Suprapubic skin (tissue), 4 donors: ENCODE measurements around the gene OR2T29. TPM values are rescaled to one million over a fixed set of nuclear protein-coding genes. Genes with fewer than 3 reads are reported as not detected.
"Not testable (repeated sequence)": the region's sequence is repeated elsewhere in the genome, so short reads cannot be mapped to it uniquely, and the experiment has no call there.

ENCODE experiments used
- DNase-seq, 2 donors: peaks; one replicate each; pipeline ENCODE4 v3.0.0-alpha.2; 2019; ENCODE audit warnings: low spot score in 2 of 2
- H3K27ac ChIP-seq: fragments of 200-600 bp; sonication (generic); one replicate; pipeline ENCODE4 v1.5.1; 2019
- H3K27me3 ChIP-seq: fragments of 200-600 bp; sonication (generic); one replicate; pipeline ENCODE4 v1.5.1; 2019
- H3K36me3 ChIP-seq: fragments of 200-600 bp; sonication (generic); one replicate; pipeline ENCODE4 v1.5.1; 2019
- H3K4me1 ChIP-seq: fragments of 200-600 bp; sonication (generic); one replicate; pipeline ENCODE4 v1.5.1; 2019
- H3K4me3 ChIP-seq: fragments of 200-600 bp; sonication (generic); one replicate; pipeline ENCODE4 v1.5.1; 2019; ENCODE audit warnings: mild to moderate bottlenecking
- H3K9me3 ChIP-seq: fragments of 200-600 bp; sonication (generic); one replicate; pipeline ENCODE4 v1.5.1; 2019
- CTCF ChIP-seq, 2 donors: fragments of 200-600 bp in 1 of 2; fragments of 450-650 bp in 1 of 2; sonication (generic) in 1 of 2; IDR thresholded peaks; one replicate each; pipeline ENCODE4 v1.5.1; 2016 to 2019; ENCODE audit warnings: antibody characterized with exemption in 2 of 2, mild to moderate bottlenecking in 1 of 2, moderate library complexity in 1 of 2
- EP300 ChIP-seq: sonication (generic); formaldehyde crosslinking; IDR thresholded peaks from one replicate; pipeline ENCODE4 v1.6.1; 2017; ENCODE audit warnings: antibody characterized with exemption
- POLR2A ChIP-seq, 2 donors: fragments of 450-650 bp; IDR thresholded peaks; one replicate each; pipeline ENCODE4 v1.6.1; 2017; ENCODE audit warnings: antibody characterized with exemption in 2 of 2, mild to moderate bottlenecking in 2 of 2, moderate library complexity in 2 of 2
- POLR2AphosphoS5 ChIP-seq, 3 donors: sonication (generic); formaldehyde crosslinking; IDR thresholded peaks; one replicate each; pipeline ENCODE4 v1.6.1; 2017; ENCODE audit warnings: antibody characterized with exemption in 3 of 3
- WGBS: methylation state at CpG from one replicate; pipeline ENCODE4 v1.1.5; 2018; 5-methylcytosine and 5-hydroxymethylcytosine counted together
- total RNA-seq, 4 donors: library from RNA; depleted of rRNA; stranded (reverse); fragments of >200 nt; gene quantifications; one replicate each; pipeline ENCODE4 v1.1.0, GENCODE V29; 2016

Gene OR2T29
- 1 to 10 TPM in 1 of 4 donors, not detected in 3; 1.1 TPM for total RNA-seq

GRCh38 chr1:248562672-248563071 is at the start of gene OR2T29:
OR2T29 (minus strand) TSS chr1:248562772; CDS start chr1:248559491, 3,281 bp downstream.
- H3K4me3 ChIP-seq, DNase-seq, H3K27ac ChIP-seq, H3K27me3 ChIP-seq, H3K9me3 ChIP-seq, H3K36me3 ChIP-seq, H3K4me1 ChIP-seq: not testable (repeated sequence)
- 87% methylated on average over 1 of the region's 3 CpGs for WGBS

GRCh38 chr1:248611883-248612414 is 49.4 kb upstream of the OR2T29 start:
- no peaks in the 10 kb centered on the region for H3K27me3 ChIP-seq
- TF ChIP-seq CTCF (IDR thresholded peaks at IDR 0.05) (no peak), EP300 (no peak), POLR2AphosphoS5 (IDR thresholded peaks at IDR 0.05) (no peak), POLR2A (IDR thresholded peaks at IDR 0.05) (no peak)
- H3K4me1 ChIP-seq, result no peaks in the 10 kb centered on the region
- DNase-seq, result no peak
- H3K27ac ChIP-seq, result no peak overlapping the region
- H3K9me3 ChIP-seq, result no peaks in the 10 kb centered on the region
- 86% methylated on average over 4 of the region's 4 CpGs for WGBS
- H3K4me3 ChIP-seq, result no peak overlapping the region
- no peaks in the 10 kb centered on the region for H3K36me3 ChIP-seq

GRCh38 chr1:248610301-248610700 is 47.7 kb upstream of the OR2T29 start:
- no peaks in the 10 kb centered on the region for H3K9me3 ChIP-seq

GRCh38 chr1:248599396-248599795 is 36.8 kb upstream of the OR2T29 start:
- WGBS, result 78% methylated on average over 8 of the region's 8 CpGs
- no peak overlapping the region for H3K27ac ChIP-seq
- H3K27me3 ChIP-seq, result no peaks in the 10 kb centered on the region
- no peak overlapping the region for H3K4me3 ChIP-seq
- TF ChIP-seq CTCF (IDR thresholded peaks at IDR 0.05), result no peak
- TF ChIP-seq POLR2A (IDR thresholded peaks at IDR 0.05), result no peak
- no peak for TF ChIP-seq POLR2AphosphoS5 (IDR thresholded peaks at IDR 0.05)
- TF ChIP-seq EP300, result no peak
- no peaks in the 10 kb centered on the region for H3K36me3 ChIP-seq
- H3K9me3 ChIP-seq, result no peaks in the 10 kb centered on the region
- no peak for DNase-seq
- no peaks in the 10 kb centered on the region for H3K4me1 ChIP-seq

More at GRCh38 chr1:248610301-248610700, 47.7 kb upstream of the OR2T29 start:
- no peak for TF ChIP-seq EP300
- no peak for TF ChIP-seq POLR2A (IDR thresholded peaks at IDR 0.05)
- no peak for TF ChIP-seq CTCF (IDR thresholded peaks at IDR 0.05)
- no peak for TF ChIP-seq POLR2AphosphoS5 (IDR thresholded peaks at IDR 0.05)
- no peak for DNase-seq
- no peak overlapping the region for H3K27ac ChIP-seq
- no peaks in the 10 kb centered on the region for H3K4me1 ChIP-seq
- H3K27me3 ChIP-seq, result no peaks in the 10 kb centered on the region
- 47% methylated on average over 3 of the region's 3 CpGs for WGBS
- no peak overlapping the region for H3K4me3 ChIP-seq
- H3K36me3 ChIP-seq, result no peaks in the 10 kb centered on the region

GRCh38 chr1:248597589-248597988 is 35.0 kb upstream of the OR2T29 start, which contains the start of gene OR2T10:
OR2T10 (minus strand) TSS chr1:248597700; CDS start chr1:248593768, 3,932 bp downstream.
- WGBS, result 76% methylated on average over 6 of the region's 6 CpGs

More at GRCh38 chr1:248597589-248597988, 35.0 kb upstream of the OR2T29 start, which contains the start of gene OR2T10:
- Histone ChIP-seq H3K27ac (no peak within 1 kb of the TSS), H3K4me1 (no peaks in the 10 kb centered on the region), H3K4me3 (no peak within 1 kb of the TSS), H3K27me3 (no peaks in the 10 kb centered on the region), H3K36me3 (no peaks in the 10 kb centered on the region), H3K9me3 (no peaks in the 10 kb centered on the region)
- no peak for TF ChIP-seq CTCF (IDR thresholded peaks at IDR 0.05)
- TF ChIP-seq POLR2A (IDR thresholded peaks at IDR 0.05), result no peak
- TF ChIP-seq EP300, result no peak
- no peak for TF ChIP-seq POLR2AphosphoS5 (IDR thresholded peaks at IDR 0.05)
- DNase-seq, result no peak
